ENCODE data around the gene BSDC1. TPM values are rescaled to one million over a fixed set of nuclear protein-coding genes. Genes with fewer than 3 reads are reported as not detected.

BSDC1 gene
- total and polyA plus RNA-seq, 10 of the 15 experiments (the other 5 are each of a cell fraction or from before 2014, with no cell fraction given) = 3.0 to 39.7 (median 22.8) TPM

GRCh38 chr1:32414186-32414886 is 20.1 kb upstream of the BSDC1 start:
- in situ Hi-C loops (cut with MboI) = no loop called here
- 43% methylated on average over 8 of the region's 8 CpGs for WGBS (ENCODE audit: insufficient coverage, insufficient replicate concordance, low lambda C conversion rate, missing lambda C conversion rate)
- BruUV-seq (replicated peaks) = no TSS peak
- peak; percentile 18 for ATAC-seq
- Histone ChIP-seq H3K27ac (ENCODE audit: control insufficient read depth, insufficient read depth) (no peak overlapping the region), H2AFZ (ENCODE audit: control insufficient read depth, low read depth, low read length) (no peak overlapping the region), H3K9ac (ENCODE audit: control insufficient read depth, insufficient read depth, low read length) (no peak overlapping the region), H3K27me3 (replicated peaks in 1 of 2; ENCODE audit: control insufficient read depth in 2 of 2, insufficient read depth in 2 of 2, low read length in 1 of 2) (no peaks in the 10 kb centered on the region; a peak in 1 of 4 replicates), H3K4me3 (no peak overlapping the region), H3K4me2 (ENCODE audit: control insufficient read depth, insufficient read depth) (no peak overlapping the region), H3K79me2 (ENCODE audit: control insufficient read depth, insufficient read depth, low read length) (no peaks in the 10 kb centered on the region), H3K4me1 (ENCODE audit: control insufficient read depth, insufficient read depth, low read length) (no peaks in the 10 kb centered on the region; the same call in 1 of the 2 replicates), H3K9me3 (replicated peaks; ENCODE audit: control insufficient read depth, insufficient read depth, low read length) (no peaks in the 10 kb centered on the region; the same call in 2 of the 3 replicates), H4K20me1 (ENCODE audit: control insufficient read depth, insufficient read depth) (no peaks in the 10 kb centered on the region), H3K36me3 (ENCODE audit: control insufficient read depth in 2 of 2, insufficient read depth in 2 of 2, low read length in 1 of 2) (no peaks in the 10 kb centered on the region)
- no peak for FAIRE-seq
- ChIA-PET SMC1A (ENCODE audit: uncharacterized antibody, unreplicated experiment) (interaction anchor here (0.7 to 2.2 kb wide), 6 partner anchors 13 to 198 kb away, joined by 3 to 14 read pairs (median 4); partner anchors contain the start of gene MARCKSL1), RAD21 (ENCODE audit: unreplicated experiment) (interaction anchor here (0.9 to 2.6 kb wide), 2 partner anchors 20 to 199 kb away, joined by 3 to 14 read pairs; partner anchors contain the start of gene BSDC1), POLR2A (interaction anchor here (0.7 kb wide), 2 partner anchors 14 to 640 kb away, joined by 5 to 8 read pairs; no protein-coding TSS in a partner anchor), CTCF (interaction anchor here (1.0 to 5.6 kb wide), 8 partner anchors 12 to 625 kb away, joined by 3 to 87 read pairs (median 4); partner anchors contain the start of gene BSDC1)
- intact Hi-C loops (cut with micrococcal nuclease; ENCODE audit: unreplicated experiment) = loop anchor here (1.0 to 5.0 kb wide), 3 partner anchors 199 to 452 kb away; partner anchors contain the start of gene CCDC28B
- no peak for DNase-seq (ENCODE audit: low read depth, low spot score)
- TF ChIP-seq MXI1 (IDR thresholded peaks at IDR 0.05; ENCODE audit: low read depth, low read length) (peak; percentile 7; the same call in 1 of the 2 replicates), NR2C1 (IDR thresholded peaks at IDR 0.05) (no peak), HDGF (IDR thresholded peaks at IDR 0.05) (0 out of 2 replicates have a peak, but pooled peaks have one; percentile 7)

Measured in GM12878 (cell line).